HG03103 (cell line): ENCODE measurements around the gene TMEM182.

Experiments
- ATAC-seq: cut with Tn5 transposase; IDR thresholded peaks from one replicate; pipeline ENCODE4 v1.9.1; 2021; ENCODE audit warnings: low read depth; ENCODE audit not compliant: unreplicated experiment

Gene TMEM182

GRCh38 chr2:102797486-102797885, 35.7 kb downstream of the TMEM182 start:
- ATAC-seq = no peak

GRCh38 chr2:102798181-102798580, 36.4 kb downstream of the TMEM182 start:
- no peak for ATAC-seq

DNA sequence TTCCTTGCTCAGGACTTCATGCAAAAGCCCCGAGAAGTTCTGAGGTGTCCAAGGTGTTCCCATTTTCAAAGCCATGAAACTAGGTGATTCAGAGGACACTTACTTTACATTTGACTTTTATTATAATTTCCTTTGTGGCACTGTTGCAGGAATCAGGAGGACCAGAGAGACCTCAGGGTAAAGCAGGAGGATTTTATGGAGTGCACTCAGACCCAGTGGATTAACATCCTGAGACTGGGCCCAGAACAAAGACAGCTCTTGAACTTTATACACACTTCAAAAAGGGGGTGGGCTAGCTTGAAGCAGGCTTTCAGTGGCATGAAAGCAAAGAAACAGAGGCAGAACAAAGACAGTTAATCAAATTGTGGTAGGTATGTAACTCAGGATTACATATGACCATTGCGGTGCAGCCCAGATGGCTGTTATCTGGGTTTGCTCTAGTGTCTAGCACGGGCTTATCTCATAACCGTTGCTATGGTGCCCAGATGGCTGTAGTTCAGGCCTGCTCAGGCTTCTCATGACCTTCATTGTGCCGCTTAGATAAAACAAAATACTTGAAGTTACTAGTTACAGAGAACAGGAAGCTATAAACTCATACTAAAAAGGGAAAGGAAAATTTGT, 39.4 kb downstream of the TMEM182 start:
- no peak for ATAC-seq

DNA sequence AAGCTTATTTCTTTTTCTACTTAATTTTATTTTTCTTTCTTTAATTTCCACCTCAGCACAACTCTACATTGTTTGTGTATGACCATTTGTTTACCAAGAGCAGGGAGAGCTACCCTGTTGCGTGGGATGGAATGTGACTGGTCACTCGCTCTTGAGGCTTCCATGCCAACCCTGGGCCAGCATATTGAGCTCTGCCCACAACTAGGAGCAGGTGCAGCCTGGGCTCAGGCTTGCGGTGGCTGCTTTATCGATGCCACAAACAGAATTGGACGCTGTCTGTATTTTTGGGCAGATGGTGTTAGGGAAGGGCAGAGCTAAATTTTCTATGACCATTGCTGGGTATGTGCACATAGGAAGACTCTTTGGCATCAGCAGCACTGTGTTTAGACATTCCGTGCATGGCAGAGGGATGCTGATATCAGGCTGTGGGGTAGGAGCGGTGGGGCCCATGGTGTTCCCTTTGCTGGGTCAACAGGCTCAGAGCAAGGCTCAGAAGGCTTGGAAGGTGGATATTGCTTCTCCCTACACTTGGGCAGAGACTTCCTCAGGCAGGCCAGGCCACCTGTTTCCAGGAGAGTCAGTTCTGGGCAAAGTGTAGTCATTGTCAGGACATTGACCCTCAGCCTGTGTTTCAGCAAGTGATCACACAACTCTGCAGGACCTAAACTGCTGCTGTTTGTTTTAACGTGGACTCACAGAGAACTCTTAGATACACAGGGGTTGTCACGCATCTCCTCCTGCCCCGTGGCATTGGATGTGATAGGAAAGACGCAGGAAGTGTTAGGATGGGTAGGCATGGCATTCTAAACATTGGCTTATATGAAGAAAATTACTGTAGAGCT, 40.2 kb downstream of the TMEM182 start:
- ATAC-seq = no peak

DNA sequence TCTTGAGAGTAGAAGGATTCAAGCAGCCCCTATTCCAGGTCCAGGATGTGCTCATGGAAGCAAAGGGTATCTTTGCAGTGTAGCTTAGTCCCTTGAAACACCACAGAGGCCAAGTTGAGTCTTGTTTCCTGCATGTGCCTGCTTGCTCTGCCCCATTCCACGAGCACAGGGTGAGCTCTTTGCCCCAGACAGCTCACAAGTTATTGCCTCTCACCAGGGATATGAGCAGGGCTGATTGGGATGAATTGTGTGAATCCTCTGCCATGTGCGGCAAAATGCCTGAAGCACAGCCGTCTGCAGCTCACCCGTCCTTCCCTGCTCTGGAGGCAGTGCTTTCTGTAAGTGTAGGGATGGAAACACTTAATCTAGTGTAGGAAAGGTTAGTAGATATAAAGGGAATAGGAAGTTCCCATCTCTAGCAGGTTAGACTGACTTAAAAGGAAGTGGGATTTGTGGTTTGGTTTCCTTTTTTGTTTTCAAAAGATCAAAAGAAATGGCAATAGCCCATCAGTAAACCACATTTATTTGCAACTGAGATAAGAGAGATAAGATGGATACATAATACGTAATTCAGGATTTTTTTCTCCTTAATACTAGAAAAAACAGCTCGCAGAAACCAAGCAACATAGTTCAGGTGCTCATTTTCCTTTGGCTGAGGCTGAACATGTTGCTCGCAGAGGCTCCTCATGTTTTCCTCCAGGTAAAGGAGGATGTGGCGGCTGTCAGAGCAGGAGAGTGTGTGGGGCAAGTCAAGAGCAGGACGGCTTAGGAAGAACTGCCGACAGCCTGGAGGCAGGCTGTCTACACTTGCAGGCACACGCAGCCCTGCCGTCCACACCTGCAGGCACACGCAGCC, 41.4 kb downstream of the TMEM182 start:
- ATAC-seq = no peak

GRCh38 chr2:102803897-102804217, 42.0 kb downstream of the TMEM182 start:
- no peak for ATAC-seq

GRCh38 chr2:102806250-102806837, 44.5 kb downstream of the TMEM182 start:
- ATAC-seq = peak; percentile 93

- ATAC-seq = no peak
These were observed 47.7 kb downstream of the TMEM182 start for GRCh38 chr2:102809291-102810189.

DNA sequence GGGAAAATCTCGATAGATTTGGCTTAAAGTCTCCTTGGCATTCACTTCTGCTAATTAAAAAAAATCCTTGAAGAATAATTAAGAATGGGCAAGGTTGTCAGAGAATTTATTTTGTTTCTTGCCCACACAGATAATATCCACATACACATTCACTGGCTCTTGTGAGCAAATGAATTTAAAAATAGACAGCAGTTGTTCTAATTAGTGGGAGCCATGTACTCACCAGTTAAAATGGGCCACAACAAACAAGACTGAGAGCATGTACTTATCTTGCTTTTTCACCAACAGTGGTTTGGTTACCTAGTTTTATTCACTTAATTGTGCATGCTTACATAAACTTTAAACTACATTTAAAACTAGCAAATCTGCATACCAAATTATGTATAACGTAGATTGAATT, 53.5 kb downstream of the TMEM182 start:
- ATAC-seq = no peak

- ATAC-seq = no peak
These were observed 65.1 kb downstream of the TMEM182 start for GRCh38 chr2:102826904-102827303.

GRCh38 chr2:102832789-102833188, 71.0 kb downstream of the TMEM182 start:
- ATAC-seq = no peak

DNA sequence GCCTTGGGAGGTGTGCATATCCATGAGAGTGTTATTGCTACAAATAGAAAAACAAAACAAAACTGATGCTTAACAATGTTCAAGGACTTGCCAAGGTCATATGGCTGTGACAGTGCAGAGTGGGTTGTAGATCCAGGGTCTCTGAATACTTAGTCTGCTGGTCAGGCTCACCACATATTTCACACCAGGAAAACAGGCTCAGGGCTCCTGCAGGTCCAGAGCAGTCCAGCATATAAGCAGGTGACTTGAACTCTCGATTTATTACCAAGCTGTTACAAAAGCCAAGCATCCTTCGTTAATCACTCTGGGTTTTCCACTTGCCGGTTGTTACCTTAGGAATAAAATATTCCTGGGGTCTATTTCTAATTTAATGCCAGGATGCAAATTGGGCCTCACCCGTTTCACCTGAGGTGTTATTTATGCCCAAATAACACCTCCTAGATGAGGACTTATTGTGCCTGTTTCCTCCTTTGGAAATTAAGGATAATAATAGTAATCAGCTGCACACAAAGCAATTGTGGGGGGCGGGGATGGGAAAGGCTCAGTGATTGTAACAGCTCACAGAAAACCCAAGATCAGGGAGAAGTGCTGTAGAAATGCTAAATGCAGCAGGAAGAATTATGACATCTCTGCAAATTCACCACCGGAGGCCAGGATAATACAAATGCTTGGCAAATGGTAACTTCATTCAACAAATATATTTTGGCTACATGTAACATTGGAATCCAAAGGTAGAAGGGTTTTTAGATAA, 72.9 kb downstream of the TMEM182 start:
- ATAC-seq = no peak

- no peak for ATAC-seq
These were observed 75.9 kb downstream of the TMEM182 start for GRCh38 chr2:102837626-102838198.

DNA sequence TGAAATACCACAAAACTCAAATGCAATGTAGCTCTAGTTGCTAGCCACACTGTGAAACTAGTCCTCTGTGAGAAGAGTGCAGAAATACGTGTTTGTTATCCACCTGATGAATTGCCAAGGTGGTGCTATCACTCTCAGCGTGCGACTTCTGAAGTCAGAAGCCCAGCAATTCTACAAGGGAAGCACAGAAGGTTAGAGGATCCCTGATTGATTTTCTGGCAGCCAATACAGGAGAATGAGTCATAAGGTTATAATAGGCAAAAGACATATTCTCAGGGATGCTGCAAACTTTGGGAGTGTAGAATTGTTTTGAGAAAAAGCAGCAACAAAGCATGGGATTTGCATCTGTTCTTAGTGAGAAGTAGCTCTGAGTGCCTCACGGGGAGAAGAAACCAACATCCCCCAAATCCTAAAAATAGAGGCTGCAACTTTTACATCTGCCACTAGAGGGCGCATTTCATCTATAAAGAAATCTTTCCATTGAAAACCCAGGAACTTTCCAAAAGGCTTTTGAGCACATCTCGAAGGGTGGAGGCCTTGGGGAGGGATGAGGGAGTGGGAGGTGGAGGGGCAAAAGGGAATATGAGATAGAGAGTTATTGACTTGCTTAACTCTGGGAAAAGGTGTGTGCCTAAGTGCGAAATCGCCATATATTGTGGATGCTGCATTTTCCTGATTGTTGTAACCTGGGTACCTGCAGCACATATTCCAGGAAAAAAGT, 78.0 kb downstream of the TMEM182 start:
- no peak for ATAC-seq

DNA sequence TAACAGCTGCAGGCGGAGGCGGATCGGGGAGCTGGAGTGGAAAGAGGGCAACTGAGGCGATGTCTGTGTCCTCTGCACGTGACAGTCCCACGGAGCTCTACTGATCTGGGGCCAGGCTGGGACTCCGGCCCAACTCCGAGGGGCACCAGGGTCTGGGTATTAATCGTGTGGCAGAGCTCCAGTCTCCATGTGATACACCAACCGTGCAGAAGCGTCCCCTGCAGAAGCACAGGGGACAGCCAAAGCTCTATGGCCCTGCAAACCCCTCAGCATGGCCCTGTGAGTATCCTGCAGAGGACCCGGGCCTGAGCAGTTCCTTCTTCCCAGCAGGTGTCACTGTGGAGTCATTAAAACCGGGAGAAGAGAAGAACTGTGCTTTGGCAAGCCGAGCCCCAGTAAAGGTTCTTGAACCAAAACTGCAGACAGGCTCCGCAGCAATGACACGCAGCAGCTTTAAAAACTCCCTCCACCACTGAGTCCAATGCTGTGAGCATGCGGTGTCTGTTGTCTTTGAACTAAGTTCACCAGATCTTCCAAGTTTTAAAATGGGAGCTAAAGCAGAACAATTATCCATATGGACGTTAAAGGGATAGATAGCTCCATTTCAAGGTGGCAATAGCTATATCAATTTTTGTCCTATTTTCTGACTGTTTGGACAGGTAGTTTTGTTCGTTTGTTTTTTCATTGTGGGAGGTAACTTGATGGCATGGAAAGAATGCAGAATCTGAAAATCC, 79.4 kb downstream of the TMEM182 start:
- ATAC-seq = peak; percentile 66

GRCh38 chr2:102843764-102844443, 82.1 kb downstream of the TMEM182 start:
- ATAC-seq = no peak

DNA sequence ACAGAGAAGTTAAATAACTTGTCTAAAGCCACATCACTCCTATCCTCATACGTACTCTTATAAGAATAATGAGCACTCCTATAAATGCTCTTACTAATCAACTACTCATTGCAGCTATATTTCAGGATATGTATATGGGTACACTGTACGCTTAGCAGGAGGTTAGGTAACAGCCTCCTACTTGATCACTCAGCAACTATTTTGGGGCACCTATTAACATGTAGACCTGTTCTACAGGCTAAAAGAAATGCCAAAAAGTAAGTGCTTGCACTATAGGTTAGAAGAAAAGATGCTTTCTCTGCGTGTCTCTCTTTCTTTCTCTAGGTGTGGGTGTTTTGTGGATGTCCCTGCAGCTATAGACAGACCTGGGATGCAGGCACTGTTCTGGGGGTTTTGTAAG, 83.1 kb downstream of the TMEM182 start:
- no peak for ATAC-seq
